Epithelial cell of esophagus (primary cell): Measurements from ENCODE around the gene JAZF1.

Experiments
- DNase-seq: peaks from one replicate; pipeline ENCODE4 v3.0.0; 2010; ENCODE audit warnings: low read depth
- H3K4me3 ChIP-seq: 2 replicates; pipeline ENCODE4 v1.5.1; 2011; ENCODE audit warnings: mild to moderate bottlenecking, low read length, control low read depth
- TF ChIP-seq, protein P1 (sequence below): IDR thresholded peaks from 2 replicates; pipeline ENCODE4 v1.5.1; 2011; ENCODE audit warnings: low read depth, mild to moderate bottlenecking, low read length, control low read depth, inconsistent platforms; ENCODE audit not compliant: insufficient read depth; ENCODE audit errors: missing control alignments

The JAZF1 gene

GRCh38 chr7:27812706-27813105, 367.9 kb downstream of the JAZF1 start:
- DNase-seq, result no peak
- H3K4me3 ChIP-seq, result no peak overlapping the region
- TF ChIP-seq, protein P1, sequence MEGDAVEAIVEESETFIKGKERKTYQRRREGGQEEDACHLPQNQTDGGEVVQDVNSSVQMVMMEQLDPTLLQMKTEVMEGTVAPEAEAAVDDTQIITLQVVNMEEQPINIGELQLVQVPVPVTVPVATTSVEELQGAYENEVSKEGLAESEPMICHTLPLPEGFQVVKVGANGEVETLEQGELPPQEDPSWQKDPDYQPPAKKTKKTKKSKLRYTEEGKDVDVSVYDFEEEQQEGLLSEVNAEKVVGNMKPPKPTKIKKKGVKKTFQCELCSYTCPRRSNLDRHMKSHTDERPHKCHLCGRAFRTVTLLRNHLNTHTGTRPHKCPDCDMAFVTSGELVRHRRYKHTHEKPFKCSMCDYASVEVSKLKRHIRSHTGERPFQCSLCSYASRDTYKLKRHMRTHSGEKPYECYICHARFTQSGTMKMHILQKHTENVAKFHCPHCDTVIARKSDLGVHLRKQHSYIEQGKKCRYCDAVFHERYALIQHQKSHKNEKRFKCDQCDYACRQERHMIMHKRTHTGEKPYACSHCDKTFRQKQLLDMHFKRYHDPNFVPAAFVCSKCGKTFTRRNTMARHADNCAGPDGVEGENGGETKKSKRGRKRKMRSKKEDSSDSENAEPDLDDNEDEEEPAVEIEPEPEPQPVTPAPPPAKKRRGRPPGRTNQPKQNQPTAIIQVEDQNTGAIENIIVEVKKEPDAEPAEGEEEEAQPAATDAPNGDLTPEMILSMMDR, result no peak

GRCh38 chr7:27810186-27810585, 370.4 kb downstream of the JAZF1 start:
- TF ChIP-seq, protein P1, result no peak
- H3K4me3 ChIP-seq, result no peak overlapping the region

GRCh38 chr7:27808626-27809025, 372.0 kb downstream of the JAZF1 start:
- DNase-seq, result peak; percentile 40
- H3K4me3 ChIP-seq, result no peak overlapping the region
- TF ChIP-seq, protein P1, result no peak

More at GRCh38 chr7:27810186-27810585, 370.4 kb downstream of the JAZF1 start:
- DNase-seq, result no peak

DNA sequence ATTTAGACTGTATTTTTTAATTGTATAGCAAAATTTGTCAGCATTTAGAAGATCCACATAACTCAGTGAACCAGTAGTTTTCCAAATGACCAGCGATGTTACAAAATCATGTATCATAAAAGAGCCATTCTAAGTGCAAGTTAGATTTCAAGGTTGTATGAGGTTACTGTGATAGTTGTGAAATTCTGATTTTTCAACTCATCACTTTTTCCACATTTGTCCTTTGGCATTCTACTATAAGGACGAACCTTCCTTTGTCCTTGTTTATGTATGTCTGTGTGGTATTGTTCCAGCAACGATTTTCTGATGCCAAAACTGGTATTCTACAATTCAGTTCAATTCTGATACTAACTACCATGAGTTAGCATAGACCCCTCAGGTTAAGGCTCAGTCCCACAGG, 376.5 kb downstream of the JAZF1 start:
- no peak for DNase-seq
- TF ChIP-seq, protein P1, result no peak
- H3K4me3 ChIP-seq, result no peak overlapping the region

GRCh38 chr7:27802999-27803398, 377.6 kb downstream of the JAZF1 start:
- H3K4me3 ChIP-seq, result no peak overlapping the region
- no peak for DNase-seq
- TF ChIP-seq, protein P1, result no peak

GRCh38 chr7:27799212-27799611, 381.4 kb downstream of the JAZF1 start:
- no peak overlapping the region for H3K4me3 ChIP-seq
- no peak for DNase-seq
- TF ChIP-seq, protein P1, result no peak

- TF ChIP-seq, protein P1, result no peak
- H3K4me3 ChIP-seq, result no peak overlapping the region
- no peak for DNase-seq
These were observed 384.6 kb downstream of the JAZF1 start for GRCh38 chr7:27795977-27796376.
